Measurements from ENCODE around the gene AGBL1.

DNA sequence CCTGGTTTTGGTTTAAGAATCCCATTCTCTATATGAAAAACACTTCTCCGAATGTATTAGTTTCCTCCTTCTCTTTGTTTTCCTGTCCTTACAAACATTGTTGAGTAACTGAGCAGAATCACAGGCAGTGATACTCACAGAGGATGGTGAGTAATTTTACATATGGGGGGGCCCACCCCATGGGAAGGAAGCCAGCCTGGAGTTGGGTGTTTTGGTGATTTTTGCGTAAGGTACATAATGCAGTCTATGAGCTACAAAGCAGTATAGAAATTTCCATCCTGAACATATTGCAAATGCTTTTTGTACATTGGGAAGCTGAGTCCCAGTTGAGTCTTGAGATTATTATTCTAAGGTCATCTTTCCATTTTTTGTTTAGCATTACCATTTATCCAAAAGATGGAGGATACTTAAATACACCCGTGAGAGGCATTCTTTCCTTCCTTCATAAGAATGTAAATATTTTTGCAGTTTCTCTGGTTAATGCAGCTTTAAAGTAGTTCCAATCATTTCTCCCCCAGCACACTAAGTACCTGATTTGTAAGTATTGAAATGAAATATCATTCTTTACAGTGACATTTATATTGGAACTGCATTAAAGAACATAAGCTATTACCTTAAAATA lies 476.8 kb downstream of the AGBL1 start:
- TF ChIP-seq, protein P1, sequence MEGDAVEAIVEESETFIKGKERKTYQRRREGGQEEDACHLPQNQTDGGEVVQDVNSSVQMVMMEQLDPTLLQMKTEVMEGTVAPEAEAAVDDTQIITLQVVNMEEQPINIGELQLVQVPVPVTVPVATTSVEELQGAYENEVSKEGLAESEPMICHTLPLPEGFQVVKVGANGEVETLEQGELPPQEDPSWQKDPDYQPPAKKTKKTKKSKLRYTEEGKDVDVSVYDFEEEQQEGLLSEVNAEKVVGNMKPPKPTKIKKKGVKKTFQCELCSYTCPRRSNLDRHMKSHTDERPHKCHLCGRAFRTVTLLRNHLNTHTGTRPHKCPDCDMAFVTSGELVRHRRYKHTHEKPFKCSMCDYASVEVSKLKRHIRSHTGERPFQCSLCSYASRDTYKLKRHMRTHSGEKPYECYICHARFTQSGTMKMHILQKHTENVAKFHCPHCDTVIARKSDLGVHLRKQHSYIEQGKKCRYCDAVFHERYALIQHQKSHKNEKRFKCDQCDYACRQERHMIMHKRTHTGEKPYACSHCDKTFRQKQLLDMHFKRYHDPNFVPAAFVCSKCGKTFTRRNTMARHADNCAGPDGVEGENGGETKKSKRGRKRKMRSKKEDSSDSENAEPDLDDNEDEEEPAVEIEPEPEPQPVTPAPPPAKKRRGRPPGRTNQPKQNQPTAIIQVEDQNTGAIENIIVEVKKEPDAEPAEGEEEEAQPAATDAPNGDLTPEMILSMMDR (conservative IDR thresholded peaks at IDR 0.05 in 1 of 2, IDR thresholded peaks at IDR 0.05 in 1 of 2; ENCODE audit: extremely low read depth in 1 of 2, insufficient read depth in 1 of 2, low read depth in 1 of 2, low read length in 2 of 2) = no peak
- TF ChIP-seq EZH2 (IDR thresholded peaks at IDR 0.05; ENCODE audit: borderline replicate concordance, low read length) = no peak
